HepG2 (cell line): ENCODE results near the gene MARF1. TPM values are rescaled to one million over a fixed set of nuclear protein-coding genes. Genes with fewer than 3 reads are reported as not detected.

ENCODE experiments used
- BCLAF1 ChIP-seq: fragments of 450-650 bp; IDR thresholded peaks from 2 replicates; pipeline ENCODE4 v1.6.1; 2017; ENCODE audit warnings: mild to moderate bottlenecking
- GATAD1 ChIP-seq: IDR thresholded peaks from 2 replicates; pipeline ENCODE4 v1.6.1; 2016; ENCODE audit warnings: missing genetic modification reagents, missing compliant biosample characterization
- GTF3A ChIP-seq: sonication (generic); formaldehyde crosslinking; conservative IDR thresholded peaks from 2 replicates; pipeline ENCODE4 v1.4.0; 2020; ENCODE audit warnings: mild to moderate bottlenecking, missing genetic modification reagents
- HNF1B ChIP-seq: sonication (generic); formaldehyde crosslinking; IDR thresholded peaks from 2 replicates; pipeline ENCODE4 v1.5.1; 2020; ENCODE audit warnings: mild to moderate bottlenecking, moderate library complexity, missing genetic modification reagents
- KLF12 ChIP-seq: sonication (generic); formaldehyde crosslinking; IDR thresholded peaks from 2 replicates; pipeline ENCODE4 v1.4.0; 2020; ENCODE audit warnings: missing genetic modification reagents, borderline replicate concordance
- MIER2 ChIP-seq: IDR thresholded peaks from 2 replicates; pipeline ENCODE4 v1.6.1; 2016; ENCODE audit warnings: missing biosample characterization, missing genetic modification reagents
- MYNN ChIP-seq: sonication (generic); formaldehyde crosslinking; IDR thresholded peaks from 2 replicates; pipeline ENCODE4 v1.4.0; 2020; ENCODE audit warnings: mild to moderate bottlenecking, low read depth, missing genetic modification reagents
- ONECUT2 ChIP-seq: sonication (generic); formaldehyde crosslinking; IDR thresholded peaks from 2 replicates; pipeline ENCODE4 v1.4.0; 2020; ENCODE audit warnings: missing genetic modification reagents
- PLSCR1 ChIP-seq: sonication (generic); formaldehyde crosslinking; IDR thresholded peaks from 2 replicates; pipeline ENCODE4 v1.5.0; 2020; ENCODE audit warnings: missing genetic modification reagents, mild to moderate bottlenecking, borderline replicate concordance
- REST ChIP-seq, 2 experiments: IDR thresholded peaks; 2 replicates each; pipeline ENCODE4 v1.6.1; 2011 to 2012; ENCODE audit warnings: low read length in 2 of 2, borderline replicate concordance in 1 of 2, low read depth in 1 of 2, mild to moderate bottlenecking in 1 of 2, moderate library complexity in 1 of 2
- SP1 ChIP-seq, 2 experiments: fragments of 450-650 bp in 1 of 2; sonication (generic) in 1 of 2; formaldehyde crosslinking in 1 of 2; IDR thresholded peaks; 2 replicates each; pipeline versions ENCODE4 v1.4.0 to v1.6.1; 2016 to 2020; ENCODE audit warnings: missing genetic modification reagents in 1 of 2
- TEAD3 ChIP-seq: optimal IDR thresholded peaks from 2 replicates; pipeline ENCODE3; 2016; ENCODE audit warnings: borderline replicate concordance
- ZC3H4 ChIP-seq: sonication (generic); formaldehyde crosslinking; IDR thresholded peaks from 2 replicates; pipeline ENCODE4 v1.4.0; 2020; ENCODE audit warnings: missing genetic modification reagents, borderline replicate concordance
- ZNF337 ChIP-seq: sonication (generic); formaldehyde crosslinking; IDR thresholded peaks from 2 replicates; pipeline ENCODE4 v1.5.1; 2020; ENCODE audit warnings: missing genetic modification reagents, low read depth, mild to moderate bottlenecking, borderline replicate concordance
- ZNF513 ChIP-seq: sonication (generic); formaldehyde crosslinking; conservative IDR thresholded peaks from 2 replicates; pipeline ENCODE4 v1.5.0; 2020; ENCODE audit warnings: missing genetic modification reagents
- ZNF572 ChIP-seq: sonication (generic); formaldehyde crosslinking; IDR thresholded peaks from 2 replicates; pipeline ENCODE4 v1.5.1; 2020; ENCODE audit warnings: mild to moderate bottlenecking, missing genetic modification reagents
- ZNF768 ChIP-seq: sonication (generic); formaldehyde crosslinking; IDR thresholded peaks from 2 replicates; pipeline ENCODE4 v1.4.0; 2020; ENCODE audit warnings: missing genetic modification reagents
- polyA plus RNA-seq, 8 experiments: library from polyadenylated mRNA; depleted of rRNA in 3 of 8; stranded (reverse) in 7 of 8; unstranded in 1 of 8; fragments of >200 nt; fragmentation: Illumina TruSeq in 4 of 8; extraction: Trizol in 4 of 8; gene quantifications; 2 replicates each; pipeline versions ENCODE4 v1.2.1 to v1.2.3, GENCODE V29; 2011 to 2016; ENCODE audit warnings: low read depth in 4 of 8, missing spikeins in 1 of 8, mixed read lengths in 1 of 8; ENCODE audit not compliant: insufficient read depth in 1 of 8
- total RNA-seq, 5 experiments: library from RNA; depleted of rRNA; stranded (reverse); fragments of >200 nt; fragmentation: Illumina TruSeq; extraction: Trizol; gene quantifications; 2 replicates each; pipeline ENCODE4 v1.2.3, GENCODE V29; 2016; ENCODE audit warnings: low read depth in 1 of 5

MARF1 gene
- total and polyA plus RNA-seq, 2 of the 13 experiments (the other 11 are each of a cell fraction or from before 2014, with no cell fraction given) = 8.7 to 20.7 TPM

- TF ChIP-seq MYNN (CRISPR knock-in tag) = no peak
- TF ChIP-seq KLF12 = no peak
- TF ChIP-seq GATAD1 (CRISPR knock-in tag) = no peak
- TF ChIP-seq HNF1B = no peak
- TF ChIP-seq ZNF768 (CRISPR knock-in tag) = 0 out of 2 replicates have a peak, but pooled peaks have one; percentile 19
- TF ChIP-seq MIER2 (CRISPR knock-in tag) = peak; percentile 89
- TF ChIP-seq TEAD3 (CRISPR knock-in tag) = peak; percentile 16
- no peak for TF ChIP-seq ZNF572 (CRISPR knock-in tag)
- no peak for TF ChIP-seq BCLAF1
- TF ChIP-seq REST (IDR thresholded peaks at IDR 0.05; ENCODE audit: borderline replicate concordance in 1 of 2, low read depth in 1 of 2, low read length in 2 of 2) = peak; percentile 53 to 89
- no peak for TF ChIP-seq PLSCR1 (CRISPR knock-in tag)
- no peak for TF ChIP-seq ZNF513
- no peak for TF ChIP-seq SP1 (IDR thresholded peaks at IDR 0.05)
- no peak for TF ChIP-seq SP1 (CRISPR knock-in tag; IDR thresholded peaks at IDR 0.05)
- no peak for TF ChIP-seq ZNF337 (CRISPR knock-in tag)
- TF ChIP-seq ZC3H4 (CRISPR knock-in tag) = no peak
- TF ChIP-seq GTF3A (CRISPR knock-in tag) = no peak
- TF ChIP-seq ONECUT2 (CRISPR knock-in tag) = no peak
Observed at GRCh38 chr16:15601212-15601879, 41.6 kb downstream of the MARF1 start (continued).
